Sigmoid colon (tissue), 4 donors: ENCODE data around the gene PDK2.

Experiments used
- CTCF ChIP-seq, 4 experiments: fragments of 450-650 bp in 3 of 4; fragments of 200-600 bp in 1 of 4; IDR thresholded peaks; one replicate each; pipeline ENCODE4 v1.5.1; 2016 to 2019; ENCODE audit warnings: antibody characterized with exemption in 4 of 4, mild to moderate bottlenecking in 3 of 4, moderate library complexity in 2 of 4
- POLR2A ChIP-seq, 2 donors: fragments of 450-650 bp; IDR thresholded peaks; one replicate each; pipeline ENCODE4 v1.6.1; 2016; ENCODE audit warnings: antibody characterized with exemption in 2 of 2, mild to moderate bottlenecking in 2 of 2, moderate library complexity in 2 of 2
- POLR2AphosphoS5 ChIP-seq, 4 donors: sonication (generic); formaldehyde crosslinking; IDR thresholded peaks; one replicate each; pipeline ENCODE4 v1.6.1; 2017; ENCODE audit warnings: antibody characterized with exemption in 4 of 4

DNA sequence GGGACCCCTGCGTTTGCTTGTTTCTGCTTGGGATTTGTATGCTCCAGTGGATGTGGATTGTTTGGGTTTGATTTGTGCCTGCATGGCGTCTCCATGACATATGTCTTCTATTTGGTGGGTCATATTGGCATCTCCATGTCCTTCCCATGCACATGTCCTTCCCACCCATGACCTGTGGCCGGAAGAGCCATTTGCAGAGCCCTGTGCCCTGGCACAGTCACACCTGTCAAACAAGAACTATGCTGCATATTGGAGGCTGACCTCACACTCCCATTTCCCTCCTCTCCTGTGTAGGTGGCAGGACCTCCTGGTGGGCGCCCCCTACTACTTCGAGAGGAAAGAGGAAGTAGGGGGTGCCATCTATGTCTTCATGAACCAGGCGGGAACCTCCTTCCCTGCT is 23.5 kb upstream of the PDK2 start:
- TF ChIP-seq CTCF (IDR thresholded peaks at IDR 0.05) (no peak), POLR2A (IDR thresholded peaks at IDR 0.05) (no peak), POLR2AphosphoS5 (IDR thresholded peaks at IDR 0.05) (no peak)
